H1 (cell line): ENCODE data around the gene LITAF. TPM values are rescaled to one million over a fixed set of nuclear protein-coding genes. Genes with fewer than 3 reads are reported as not detected.

Experiments used
- CTCF ChIA-PET: fragments of 300-600 bp; sonication (Branson Sonifier 250); formaldehyde crosslinking; loops from one replicate; lab custom pipeline; 2021; ENCODE audit not compliant: partially characterized antibody; lab: Charles Lee
- POLR2A ChIA-PET: fragments of 300-600 bp; sonication (Branson Sonifier 250); formaldehyde crosslinking; loops from one replicate; lab custom pipeline; 2021; ENCODE audit warnings: inconsistent platforms; ENCODE audit not compliant: partially characterized antibody; lab: Charles Lee
- DNase-seq, 2 experiments: peaks; one replicate each; pipeline versions ENCODE4 v3.0.0 to v3.0.0-alpha.2; 2010 to 2022; ENCODE audit warnings: low spot score in 2 of 2, low read depth in 1 of 2, mixed read lengths in 1 of 2
- FAIRE-seq: peaks from 2 replicates; lab custom pipeline; 2011; peaks lifted over from hg19 to GRCh38; lab: Jason Lieb, UNC
- H2AFZ ChIP-seq: 2 replicates; pipeline ENCODE4 v1.8.1; 2012; ENCODE audit warnings: low read length, inconsistent platforms
- H2AK5ac ChIP-seq: 2 replicates; pipeline ENCODE4 v1.6.1; 2013; ENCODE audit warnings: low read depth, low read length
- H2BK120ac ChIP-seq: replicated peaks from 2 replicates; pipeline ENCODE3; 2013; ENCODE audit warnings: low read depth, low read length, inconsistent platforms
- H2BK12ac ChIP-seq: 2 replicates; pipeline ENCODE4 v1.6.1; 2013; ENCODE audit warnings: low read depth, low read length
- H2BK15ac ChIP-seq: 2 replicates; pipeline ENCODE4 v1.6.1; 2013; ENCODE audit warnings: low read length
- H2BK20ac ChIP-seq: 2 replicates; pipeline ENCODE4 v1.6.1; 2013; ENCODE audit warnings: low read length
- H2BK5ac ChIP-seq: 2 replicates; pipeline ENCODE4 v1.6.1; 2013; ENCODE audit warnings: low read depth, low read length
- H3K14ac ChIP-seq: 2 replicates; pipeline ENCODE4 v1.6.1; 2013; ENCODE audit warnings: inconsistent platforms; ENCODE audit not compliant: insufficient read length
- H3K18ac ChIP-seq: 2 replicates; pipeline ENCODE4 v1.6.1; 2013; ENCODE audit warnings: low read length; ENCODE audit errors: extremely low read depth
- H3K23ac ChIP-seq: 2 replicates; pipeline ENCODE4 v1.6.1; 2013; ENCODE audit warnings: inconsistent platforms; ENCODE audit not compliant: insufficient read length
- H3K23me2 ChIP-seq: 2 replicates; pipeline ENCODE4 v1.6.1; 2013; ENCODE audit warnings: low read depth, low read length
- H3K27ac ChIP-seq: 2 replicates; pipeline ENCODE4 v1.6.1; 2011; ENCODE audit warnings: low read depth, low read length, inconsistent platforms
- H3K27me3 ChIP-seq, 4 experiments: replicated peaks in 1 of 4; 1 replicate in 1 of 4; 2 replicates in 3 of 4; pipeline versions ENCODE4 v1.6.1 to v1.8.1; 2011 to 2013; ENCODE audit warnings: low read length in 3 of 4, mild to moderate bottlenecking in 3 of 4, inconsistent platforms in 2 of 4, mixed read lengths in 2 of 4, moderate library complexity in 1 of 4; ENCODE audit not compliant: control insufficient read depth in 3 of 4, insufficient read depth in 3 of 4; ENCODE audit errors: extremely low read depth in 1 of 4
- H3K36me3 ChIP-seq, 4 experiments: 2 replicates each; pipeline versions ENCODE4 v1.6.1 to v1.8.1; 2011 to 2013; ENCODE audit warnings: mild to moderate bottlenecking in 4 of 4, low read length in 3 of 4, moderate library complexity in 2 of 4, control low read depth in 1 of 4, inconsistent platforms in 1 of 4; ENCODE audit not compliant: insufficient read depth in 4 of 4, control insufficient read depth in 2 of 4
- H3K4ac ChIP-seq: replicated peaks from 2 replicates; pipeline ENCODE3; 2013; ENCODE audit warnings: low read length, low read depth, mixed read lengths, inconsistent platforms; ENCODE audit not compliant: insufficient read length
- H3K4me1 ChIP-seq, 4 experiments: replicated peaks in 1 of 4; 1 replicate in 1 of 4; 2 replicates in 3 of 4; pipeline versions ENCODE4 v1.6.1 to v1.8.1; 2011 to 2013; ENCODE audit warnings: low read length in 3 of 4, inconsistent platforms in 2 of 4, mixed read lengths in 1 of 4; ENCODE audit not compliant: insufficient read depth in 4 of 4, control insufficient read depth in 3 of 4
- H3K4me2 ChIP-seq, 2 experiments: 2 replicates each; pipeline versions ENCODE4 v1.6.1 to v1.8.1; 2011 to 2013; ENCODE audit warnings: low read depth in 2 of 2, low read length in 2 of 2, control low read depth in 1 of 2, inconsistent platforms in 1 of 2, mild to moderate bottlenecking in 1 of 2; ENCODE audit not compliant: insufficient read depth in 1 of 2
- H3K4me3 ChIP-seq, 4 experiments: fragments of 200-600, 300-600 bp in 1 of 4; sonication (generic), shearing (Covaris generic), sonication (Bioruptor Twin) in 1 of 4; 2 replicates each; pipeline versions ENCODE4 v1.5.1 to v1.8.1; 2011 to 2016; ENCODE audit warnings: low read length in 4 of 4, low read depth in 3 of 4, control low read depth in 2 of 4, inconsistent platforms in 2 of 4, mild to moderate bottlenecking in 2 of 4, mixed read lengths in 1 of 4, moderate library complexity in 1 of 4; ENCODE audit not compliant: insufficient read depth in 2 of 4; ENCODE audit errors: extremely low read depth in 1 of 4
- H3K56ac ChIP-seq: replicated peaks from 2 replicates; pipeline ENCODE3; 2013; ENCODE audit warnings: low read depth, mild to moderate bottlenecking, mixed read lengths, low read length, inconsistent platforms; ENCODE audit not compliant: insufficient read length
- H3K79me1 ChIP-seq: 2 replicates; pipeline ENCODE4 v1.6.1; 2013; ENCODE audit warnings: low read depth, low read length, control low read depth
- H3K79me2 ChIP-seq, 2 experiments: 2 replicates each; pipeline versions ENCODE4 v1.6.1 to v1.8.1; 2012 to 2013; ENCODE audit warnings: low read length in 2 of 2, mild to moderate bottlenecking in 2 of 2, inconsistent platforms in 1 of 2; ENCODE audit not compliant: insufficient read depth in 2 of 2, control insufficient read depth in 1 of 2
- H3K9ac ChIP-seq, 4 experiments: replicated peaks in 1 of 4; 1 replicate in 1 of 4; 2 replicates in 3 of 4; pipeline versions ENCODE4 v1.6.1 to v1.8.1; 2011 to 2013; ENCODE audit warnings: low read depth in 3 of 4, low read length in 3 of 4, control low read depth in 2 of 4, mild to moderate bottlenecking in 2 of 4, moderate library complexity in 2 of 4, inconsistent platforms in 1 of 4; ENCODE audit errors: extremely low read depth in 1 of 4
- H3K9me3 ChIP-seq, 2 experiments: 2 replicates each; pipeline versions ENCODE4 v1.6.1 to v1.8.1; 2012 to 2013; ENCODE audit warnings: mild to moderate bottlenecking in 2 of 2, moderate library complexity in 2 of 2, control low read depth in 1 of 2, inconsistent platforms in 1 of 2, low read depth in 1 of 2, low read length in 1 of 2, mixed read lengths in 1 of 2; ENCODE audit not compliant: insufficient read depth in 2 of 2
- H4K20me1 ChIP-seq, 2 experiments: replicated peaks in 1 of 2; 2 replicates each; pipeline versions ENCODE3 to v1.8.1; 2011 to 2013; ENCODE audit warnings: inconsistent platforms in 2 of 2, low read length in 2 of 2, mild to moderate bottlenecking in 1 of 2; ENCODE audit not compliant: insufficient read depth in 2 of 2, control insufficient read depth in 1 of 2
- H4K5ac ChIP-seq: 2 replicates; pipeline ENCODE4 v1.6.1; 2013; ENCODE audit warnings: low read length, low read depth, mixed read lengths, inconsistent platforms; ENCODE audit not compliant: insufficient read length
- H4K8ac ChIP-seq: 2 replicates; pipeline ENCODE4 v1.8.0; 2013; ENCODE audit warnings: mild to moderate bottlenecking, moderate library complexity, low read length, inconsistent platforms; ENCODE audit not compliant: insufficient read depth; ENCODE audit errors: extremely low read depth
- H4K91ac ChIP-seq: replicated peaks from 2 replicates; pipeline ENCODE3; 2013; ENCODE audit warnings: low read length, mixed read lengths, inconsistent platforms; ENCODE audit not compliant: insufficient read length
- CTBP2 ChIP-seq: IDR thresholded peaks from 2 replicates; pipeline ENCODE4 v1.7.0; 2011; ENCODE audit warnings: borderline replicate concordance, mild to moderate bottlenecking, moderate library complexity, mixed read lengths, low read length; ENCODE audit not compliant: insufficient read depth, insufficient read length
- EGR1 ChIP-seq: IDR thresholded peaks from 2 replicates; pipeline ENCODE4 v1.6.1; 2011; ENCODE audit warnings: low read depth, low read length, borderline replicate concordance
- EZH2 ChIP-seq: fragments of 200-600 bp; sonication (generic); IDR thresholded peaks from 2 replicates; pipeline ENCODE4 v1.7.1; 2012; ENCODE audit warnings: low read depth, mild to moderate bottlenecking, moderate library complexity, low read length, inconsistent platforms; ENCODE audit not compliant: severe bottlenecking
- NRF1 ChIP-seq: IDR thresholded peaks from 2 replicates; pipeline ENCODE4 v1.6.1; 2011; ENCODE audit warnings: mild to moderate bottlenecking, low read depth, low read length, improper control_type of control experiment
- RAD21 ChIP-seq, 2 experiments: IDR thresholded peaks in 1 of 2; conservative IDR thresholded peaks in 1 of 2; 2 replicates each; pipeline ENCODE4 v1.6.1; 2011; ENCODE audit warnings: low read depth in 2 of 2, low read length in 2 of 2, improper control_type of control experiment in 1 of 2, inconsistent platforms in 1 of 2, mild to moderate bottlenecking in 1 of 2, moderate library complexity in 1 of 2
- RFX5 ChIP-seq: IDR thresholded peaks from 2 replicates; pipeline ENCODE4 v1.6.1; 2011; ENCODE audit warnings: low read depth, low read length, improper control_type of control experiment, borderline replicate concordance
- SIN3A ChIP-seq, 2 experiments: IDR thresholded peaks in 1 of 2; conservative IDR thresholded peaks in 1 of 2; 2 replicates each; pipeline ENCODE4 v1.6.1; 2011 to 2012; ENCODE audit warnings: low read length in 2 of 2, improper control_type of control experiment in 1 of 2, low read depth in 1 of 2, mild to moderate bottlenecking in 1 of 2
- SIRT6 ChIP-seq: IDR thresholded peaks from one replicate; pipeline ENCODE4 v1.7.1; 2012; ENCODE audit warnings: low read length, inconsistent platforms
- SRF ChIP-seq: IDR thresholded peaks from 2 replicates; pipeline ENCODE4 v1.6.1; 2011; ENCODE audit warnings: mild to moderate bottlenecking, low read depth, low read length, moderate library complexity
- WGBS, 2 experiments: shearing (Covaris generic) in 1 of 2; methylation state at CpG; one replicate each; pipeline versions ENCODE4 v1.1.6 to v1.1.7; 2013 to 2015; ENCODE audit warnings: low lambda C conversion rate in 2 of 2, mixed read lengths in 2 of 2, inconsistent platforms in 1 of 2, low coverage in 1 of 2, missing lambda C conversion rate in 1 of 2; ENCODE audit not compliant: insufficient replicate concordance in 2 of 2, insufficient coverage in 1 of 2, insufficient read length in 1 of 2; ENCODE audit errors: extremely low coverage in 1 of 2, missing lambda C conversion rate in 1 of 2; 5-methylcytosine and 5-hydroxymethylcytosine counted together
- polyA plus RNA-seq, 7 experiments: library from polyadenylated mRNA; depleted of rRNA in 3 of 7; stranded (reverse) in 5 of 7; unstranded in 2 of 7; fragments of >200 nt in 5 of 7; fragments of 200-250 nt in 2 of 7; gene quantifications; 1 replicate in 5 of 7; 2 replicates in 1 of 7; 4 replicates in 1 of 7; pipeline versions ENCODE4 v1.2.1 to v1.2.3, GENCODE V29; 2011 to 2013; ENCODE audit warnings: missing spikeins in 2 of 7, mixed read lengths in 2 of 7
- total RNA-seq: library from RNA; stranded (reverse); fragmentation: NEBNext Ultra II Directional; extraction: Animal tissue kit (Norgen Biotek cat#: 25700); gene quantifications from 2 replicates; pipeline ENCODE4 v1.2.1, GENCODE V29; 2021
- TF ChIP-seq, protein P1 (sequence below), 3 experiments: IDR thresholded peaks; 1 replicate in 2 of 3; 2 replicates in 1 of 3; pipeline versions ENCODE4 v1.5.1 to v1.6.1; 2011; ENCODE audit warnings: low read length in 3 of 3, mild to moderate bottlenecking in 3 of 3, inconsistent platforms in 2 of 3, low read depth in 1 of 3, moderate library complexity in 1 of 3; ENCODE audit not compliant: insufficient read depth in 1 of 3; ENCODE audit errors: control extremely low read depth in 1 of 3

The LITAF gene
- total and polyA plus RNA-seq, 2 of the 8 experiments (the other 6 are each of a cell fraction or from before 2014, with no cell fraction given), result 165 to 205 TPM

DNA sequence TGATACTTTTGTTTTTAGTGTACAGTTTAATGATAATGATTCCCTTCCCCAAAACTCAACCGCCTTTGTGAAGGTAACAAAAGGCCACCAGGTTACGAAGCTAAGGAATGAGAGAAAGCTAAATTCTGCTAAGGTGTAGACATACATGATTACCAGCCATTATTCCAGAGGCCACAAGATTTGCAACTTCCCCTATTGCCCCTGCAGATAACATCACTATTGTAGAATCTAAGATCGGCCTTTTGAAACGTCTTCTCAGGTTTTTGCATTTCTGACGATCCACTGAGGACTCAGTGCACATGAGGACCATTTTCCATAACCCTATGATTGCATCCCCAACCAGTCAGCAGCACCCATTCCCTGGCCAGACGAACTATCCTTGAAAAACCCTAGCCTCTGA is 47.6 kb upstream of the LITAF start:
- 89% methylated on average over 6 of the region's 6 CpGs; no CpG with 5 or more reads in 1 of the 2 experiments for WGBS, 2 experiments
- POLR2A ChIA-PET, result interaction anchor here (1.5 to 3.6 kb wide), 2 partner anchors 7 to 25 kb away, joined by 6 to 23 read pairs; no protein-coding TSS in a partner anchor
- CTCF ChIA-PET, result interaction anchor here (0.9 kb wide), 1 partner anchor 51 kb away, joined by 3 read pairs; no protein-coding TSS in a partner anchor
- TF ChIP-seq NRF1 (no peak), EGR1 (no peak), SRF (no peak), SIN3A (conservative IDR thresholded peaks at IDR 0.05 in 1 of 2, IDR thresholded peaks at IDR 0.05 in 1 of 2; ENCODE audit: low read depth in 1 of 2, low read length in 2 of 2) (no peak), EZH2 (no peak), RFX5 (no peak), CTBP2 (no peak), RAD21 (IDR thresholded peaks at IDR 0.05 in 1 of 2, conservative IDR thresholded peaks at IDR 0.05 in 1 of 2; ENCODE audit: low read depth in 2 of 2, low read length in 2 of 2) (no peak), SIRT6 (no peak)
- TF ChIP-seq, protein P1, sequence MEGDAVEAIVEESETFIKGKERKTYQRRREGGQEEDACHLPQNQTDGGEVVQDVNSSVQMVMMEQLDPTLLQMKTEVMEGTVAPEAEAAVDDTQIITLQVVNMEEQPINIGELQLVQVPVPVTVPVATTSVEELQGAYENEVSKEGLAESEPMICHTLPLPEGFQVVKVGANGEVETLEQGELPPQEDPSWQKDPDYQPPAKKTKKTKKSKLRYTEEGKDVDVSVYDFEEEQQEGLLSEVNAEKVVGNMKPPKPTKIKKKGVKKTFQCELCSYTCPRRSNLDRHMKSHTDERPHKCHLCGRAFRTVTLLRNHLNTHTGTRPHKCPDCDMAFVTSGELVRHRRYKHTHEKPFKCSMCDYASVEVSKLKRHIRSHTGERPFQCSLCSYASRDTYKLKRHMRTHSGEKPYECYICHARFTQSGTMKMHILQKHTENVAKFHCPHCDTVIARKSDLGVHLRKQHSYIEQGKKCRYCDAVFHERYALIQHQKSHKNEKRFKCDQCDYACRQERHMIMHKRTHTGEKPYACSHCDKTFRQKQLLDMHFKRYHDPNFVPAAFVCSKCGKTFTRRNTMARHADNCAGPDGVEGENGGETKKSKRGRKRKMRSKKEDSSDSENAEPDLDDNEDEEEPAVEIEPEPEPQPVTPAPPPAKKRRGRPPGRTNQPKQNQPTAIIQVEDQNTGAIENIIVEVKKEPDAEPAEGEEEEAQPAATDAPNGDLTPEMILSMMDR (IDR thresholded peaks at IDR 0.05; ENCODE audit: control extremely low read depth in 1 of 3, insufficient read depth in 1 of 3, low read depth in 1 of 3, low read length in 3 of 3), result no peak

More for the DNA sequence above, 47.6 kb upstream of the LITAF start:
- FAIRE-seq (no peak), DNase-seq (no peak)
- Histone ChIP-seq H3K9ac (no peak overlapping the region), H3K4me3 (no peak overlapping the region), H3K36me3 (no peaks in the 10 kb centered on the region), H2BK12ac (no peak overlapping the region), H4K91ac (no peak overlapping the region), H3K23ac (no peak overlapping the region), H2BK15ac (no peak overlapping the region), H2BK20ac (no peak overlapping the region), H3K18ac (no peak overlapping the region), H4K20me1 (peaks cover 0 to 2% of the 10 kb centered on the region in 2 experiments), H3K27ac (no peak overlapping the region), H3K79me2 (no peaks in the 10 kb centered on the region), H2BK120ac (no peak overlapping the region), H2AFZ (no peak overlapping the region), H2BK5ac (no peak overlapping the region), H3K9me3 (no peaks in the 10 kb centered on the region), H3K56ac (no peak overlapping the region), H2AK5ac (no peak overlapping the region), H3K4ac (no peak overlapping the region), H3K79me1 (no peaks in the 10 kb centered on the region; the same call in 1 of the 2 replicates), H3K23me2 (peaks cover 7% of the 10 kb centered on the region; the same call in 1 of the 2 replicates), H4K5ac (no peak overlapping the region), H4K8ac (no peak overlapping the region), H3K27me3 (no peaks in the 10 kb centered on the region), H3K4me2 (no peak overlapping the region; a peak in 1 of 4 replicates), H3K4me1 (peaks cover 0 to 19% (median 15%) of the 10 kb centered on the region in 4 experiments; a peak in 6 of 7 replicates), H3K14ac (no peak overlapping the region)
